ENCODE results near the gene NDEL1. TPM values are rescaled to one million over a fixed set of nuclear protein-coding genes. Genes with fewer than 3 reads are reported as not detected.

Gene NDEL1
- total RNA-seq, 1 experiment from 2014 or later, result 34.7 TPM

DNA sequence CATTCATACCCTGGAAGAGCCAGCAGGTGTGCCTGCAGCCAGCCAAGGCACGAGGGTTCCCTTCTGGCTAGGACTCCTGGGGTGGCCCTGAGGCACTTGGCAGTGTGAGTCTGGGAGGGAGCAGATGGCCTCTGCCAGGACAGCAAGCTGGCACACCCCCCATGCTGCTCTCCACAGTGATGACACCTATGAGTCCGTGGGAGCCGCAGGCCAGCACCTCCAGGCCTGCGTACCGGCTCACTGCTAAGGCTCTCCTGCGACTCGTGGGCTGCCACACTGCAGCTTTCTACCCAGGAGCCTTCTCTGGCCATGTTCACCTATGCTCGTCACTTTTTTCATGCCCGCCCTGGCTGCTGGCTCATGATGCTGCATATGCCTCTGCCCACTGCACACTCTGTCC, 68.1 kb downstream of the NDEL1 start:
- H3K9me3 Mint-ChIP-seq, result no peaks in the 10 kb centered on the region
- CTCF ChIA-PET, result interaction anchor here (1.6 kb wide), 1 partner anchor 242 kb away, joined by 6 read pairs; no protein-coding TSS in a partner anchor
- no peaks in the 10 kb centered on the region for H3K4me1 Mint-ChIP-seq
- H3K36me3 Mint-ChIP-seq, result peaks cover 87% of the 10 kb centered on the region
- ATAC-seq, result no peak
- no peaks in the 10 kb centered on the region for H3K27me3 Mint-ChIP-seq (ENCODE audit: low read depth)
- TF ChIP-seq, protein P1, sequence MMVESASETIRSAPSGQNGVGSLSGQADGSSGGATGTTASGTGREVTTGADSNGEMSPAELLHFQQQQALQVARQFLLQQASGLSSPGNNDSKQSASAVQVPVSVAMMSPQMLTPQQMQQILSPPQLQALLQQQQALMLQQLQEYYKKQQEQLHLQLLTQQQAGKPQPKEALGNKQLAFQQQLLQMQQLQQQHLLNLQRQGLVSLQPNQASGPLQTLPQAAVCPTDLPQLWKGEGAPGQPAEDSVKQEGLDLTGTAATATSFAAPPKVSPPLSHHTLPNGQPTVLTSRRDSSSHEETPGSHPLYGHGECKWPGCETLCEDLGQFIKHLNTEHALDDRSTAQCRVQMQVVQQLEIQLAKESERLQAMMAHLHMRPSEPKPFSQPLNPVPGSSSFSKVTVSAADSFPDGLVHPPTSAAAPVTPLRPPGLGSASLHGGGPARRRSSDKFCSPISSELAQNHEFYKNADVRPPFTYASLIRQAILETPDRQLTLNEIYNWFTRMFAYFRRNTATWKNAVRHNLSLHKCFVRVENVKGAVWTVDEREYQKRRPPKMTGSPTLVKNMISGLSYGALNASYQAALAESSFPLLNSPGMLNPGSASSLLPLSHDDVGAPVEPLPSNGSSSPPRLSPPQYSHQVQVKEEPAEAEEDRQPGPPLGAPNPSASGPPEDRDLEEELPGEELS (CRISPR knock-in tag; IDR thresholded peaks at IDR 0.05), result no peak
- TF ChIP-seq ZNF138 (CRISPR knock-in tag; conservative IDR thresholded peaks at IDR 0.05) (no peak), NFE2L1 (CRISPR knock-in tag; IDR thresholded peaks at IDR 0.05) (no peak), ZNF396 (CRISPR knock-in tag; IDR thresholded peaks at IDR 0.05; ENCODE audit: borderline replicate concordance) (no peak), FOXJ3 (CRISPR knock-in tag; IDR thresholded peaks at IDR 0.05; ENCODE audit: borderline replicate concordance) (no peak), ZNF232 (CRISPR knock-in tag; IDR thresholded peaks at IDR 0.05) (no peak), FOXP1 (CRISPR knock-in tag; IDR thresholded peaks at IDR 0.05; ENCODE audit: borderline replicate concordance) (no peak)
- TF ChIP-seq, protein P2, sequence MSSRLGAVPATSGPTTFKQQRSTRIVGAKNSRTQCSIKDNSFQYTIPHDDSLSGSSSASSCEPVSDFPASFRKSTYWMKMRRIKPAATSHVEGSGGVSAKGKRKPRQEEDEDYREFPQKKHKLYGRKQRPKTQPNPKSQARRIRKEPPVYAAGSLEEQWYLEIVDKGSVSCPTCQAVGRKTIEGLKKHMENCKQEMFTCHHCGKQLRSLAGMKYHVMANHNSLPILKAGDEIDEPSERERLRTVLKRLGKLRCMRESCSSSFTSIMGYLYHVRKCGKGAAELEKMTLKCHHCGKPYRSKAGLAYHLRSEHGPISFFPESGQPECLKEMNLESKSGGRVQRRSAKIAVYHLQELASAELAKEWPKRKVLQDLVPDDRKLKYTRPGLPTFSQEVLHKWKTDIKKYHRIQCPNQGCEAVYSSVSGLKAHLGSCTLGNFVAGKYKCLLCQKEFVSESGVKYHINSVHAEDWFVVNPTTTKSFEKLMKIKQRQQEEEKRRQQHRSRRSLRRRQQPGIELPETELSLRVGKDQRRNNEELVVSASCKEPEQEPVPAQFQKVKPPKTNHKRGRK (CRISPR knock-in tag; IDR thresholded peaks at IDR 0.05; ENCODE audit: borderline replicate concordance), result no peak
- TF ChIP-seq, protein P3, sequence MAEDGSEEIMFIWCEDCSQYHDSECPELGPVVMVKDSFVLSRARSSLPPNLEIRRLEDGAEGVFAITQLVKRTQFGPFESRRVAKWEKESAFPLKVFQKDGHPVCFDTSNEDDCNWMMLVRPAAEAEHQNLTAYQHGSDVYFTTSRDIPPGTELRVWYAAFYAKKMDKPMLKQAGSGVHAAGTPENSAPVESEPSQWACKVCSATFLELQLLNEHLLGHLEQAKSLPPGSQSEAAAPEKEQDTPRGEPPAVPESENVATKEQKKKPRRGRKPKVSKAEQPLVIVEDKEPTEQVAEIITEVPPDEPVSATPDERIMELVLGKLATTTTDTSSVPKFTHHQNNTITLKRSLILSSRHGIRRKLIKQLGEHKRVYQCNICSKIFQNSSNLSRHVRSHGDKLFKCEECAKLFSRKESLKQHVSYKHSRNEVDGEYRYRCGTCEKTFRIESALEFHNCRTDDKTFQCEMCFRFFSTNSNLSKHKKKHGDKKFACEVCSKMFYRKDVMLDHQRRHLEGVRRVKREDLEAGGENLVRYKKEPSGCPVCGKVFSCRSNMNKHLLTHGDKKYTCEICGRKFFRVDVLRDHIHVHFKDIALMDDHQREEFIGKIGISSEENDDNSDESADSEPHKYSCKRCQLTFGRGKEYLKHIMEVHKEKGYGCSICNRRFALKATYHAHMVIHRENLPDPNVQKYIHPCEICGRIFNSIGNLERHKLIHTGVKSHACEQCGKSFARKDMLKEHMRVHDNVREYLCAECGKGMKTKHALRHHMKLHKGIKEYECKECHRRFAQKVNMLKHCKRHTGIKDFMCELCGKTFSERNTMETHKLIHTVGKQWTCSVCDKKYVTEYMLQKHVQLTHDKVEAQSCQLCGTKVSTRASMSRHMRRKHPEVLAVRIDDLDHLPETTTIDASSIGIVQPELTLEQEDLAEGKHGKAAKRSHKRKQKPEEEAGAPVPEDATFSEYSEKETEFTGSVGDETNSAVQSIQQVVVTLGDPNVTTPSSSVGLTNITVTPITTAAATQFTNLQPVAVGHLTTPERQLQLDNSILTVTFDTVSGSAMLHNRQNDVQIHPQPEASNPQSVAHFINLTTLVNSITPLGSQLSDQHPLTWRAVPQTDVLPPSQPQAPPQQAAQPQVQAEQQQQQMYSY (CRISPR knock-in tag; IDR thresholded peaks at IDR 0.05), result no peak
- TF ChIP-seq, protein P4, sequence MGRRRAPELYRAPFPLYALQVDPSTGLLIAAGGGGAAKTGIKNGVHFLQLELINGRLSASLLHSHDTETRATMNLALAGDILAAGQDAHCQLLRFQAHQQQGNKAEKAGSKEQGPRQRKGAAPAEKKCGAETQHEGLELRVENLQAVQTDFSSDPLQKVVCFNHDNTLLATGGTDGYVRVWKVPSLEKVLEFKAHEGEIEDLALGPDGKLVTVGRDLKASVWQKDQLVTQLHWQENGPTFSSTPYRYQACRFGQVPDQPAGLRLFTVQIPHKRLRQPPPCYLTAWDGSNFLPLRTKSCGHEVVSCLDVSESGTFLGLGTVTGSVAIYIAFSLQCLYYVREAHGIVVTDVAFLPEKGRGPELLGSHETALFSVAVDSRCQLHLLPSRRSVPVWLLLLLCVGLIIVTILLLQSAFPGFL (CRISPR knock-in tag; IDR thresholded peaks at IDR 0.05; ENCODE audit: borderline replicate concordance), result no peak
- TF ChIP-seq, protein P5, sequence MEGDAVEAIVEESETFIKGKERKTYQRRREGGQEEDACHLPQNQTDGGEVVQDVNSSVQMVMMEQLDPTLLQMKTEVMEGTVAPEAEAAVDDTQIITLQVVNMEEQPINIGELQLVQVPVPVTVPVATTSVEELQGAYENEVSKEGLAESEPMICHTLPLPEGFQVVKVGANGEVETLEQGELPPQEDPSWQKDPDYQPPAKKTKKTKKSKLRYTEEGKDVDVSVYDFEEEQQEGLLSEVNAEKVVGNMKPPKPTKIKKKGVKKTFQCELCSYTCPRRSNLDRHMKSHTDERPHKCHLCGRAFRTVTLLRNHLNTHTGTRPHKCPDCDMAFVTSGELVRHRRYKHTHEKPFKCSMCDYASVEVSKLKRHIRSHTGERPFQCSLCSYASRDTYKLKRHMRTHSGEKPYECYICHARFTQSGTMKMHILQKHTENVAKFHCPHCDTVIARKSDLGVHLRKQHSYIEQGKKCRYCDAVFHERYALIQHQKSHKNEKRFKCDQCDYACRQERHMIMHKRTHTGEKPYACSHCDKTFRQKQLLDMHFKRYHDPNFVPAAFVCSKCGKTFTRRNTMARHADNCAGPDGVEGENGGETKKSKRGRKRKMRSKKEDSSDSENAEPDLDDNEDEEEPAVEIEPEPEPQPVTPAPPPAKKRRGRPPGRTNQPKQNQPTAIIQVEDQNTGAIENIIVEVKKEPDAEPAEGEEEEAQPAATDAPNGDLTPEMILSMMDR (IDR thresholded peaks at IDR 0.05), result no peak
- TF ChIP-seq, protein P6, sequence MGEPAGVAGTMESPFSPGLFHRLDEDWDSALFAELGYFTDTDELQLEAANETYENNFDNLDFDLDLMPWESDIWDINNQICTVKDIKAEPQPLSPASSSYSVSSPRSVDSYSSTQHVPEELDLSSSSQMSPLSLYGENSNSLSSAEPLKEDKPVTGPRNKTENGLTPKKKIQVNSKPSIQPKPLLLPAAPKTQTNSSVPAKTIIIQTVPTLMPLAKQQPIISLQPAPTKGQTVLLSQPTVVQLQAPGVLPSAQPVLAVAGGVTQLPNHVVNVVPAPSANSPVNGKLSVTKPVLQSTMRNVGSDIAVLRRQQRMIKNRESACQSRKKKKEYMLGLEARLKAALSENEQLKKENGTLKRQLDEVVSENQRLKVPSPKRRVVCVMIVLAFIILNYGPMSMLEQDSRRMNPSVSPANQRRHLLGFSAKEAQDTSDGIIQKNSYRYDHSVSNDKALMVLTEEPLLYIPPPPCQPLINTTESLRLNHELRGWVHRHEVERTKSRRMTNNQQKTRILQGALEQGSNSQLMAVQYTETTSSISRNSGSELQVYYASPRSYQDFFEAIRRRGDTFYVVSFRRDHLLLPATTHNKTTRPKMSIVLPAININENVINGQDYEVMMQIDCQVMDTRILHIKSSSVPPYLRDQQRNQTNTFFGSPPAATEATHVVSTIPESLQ (CRISPR knock-in tag; IDR thresholded peaks at IDR 0.05), result no peak
- no peak for DNase-seq (ENCODE audit: low spot score)
- H3K4me3 Mint-ChIP-seq, result no peak overlapping the region
- H3K27ac Mint-ChIP-seq, result peak overlapping the region; percentile 45; the same call in 1 of the 2 replicates
- POLR2A ChIA-PET, result no interaction called here

All from WTC11 (cell line).